ENCODE data around the gene ADGRL3.
"Not testable (repeated sequence)": the region's sequence is repeated elsewhere in the genome, so short reads cannot be mapped to it uniquely, and the experiment has no call there.

The ADGRL3 gene

GRCh38 chr4:61571761-61572559, 371.8 kb downstream of the ADGRL3 start:
- DNase-seq, result no peak

DNA sequence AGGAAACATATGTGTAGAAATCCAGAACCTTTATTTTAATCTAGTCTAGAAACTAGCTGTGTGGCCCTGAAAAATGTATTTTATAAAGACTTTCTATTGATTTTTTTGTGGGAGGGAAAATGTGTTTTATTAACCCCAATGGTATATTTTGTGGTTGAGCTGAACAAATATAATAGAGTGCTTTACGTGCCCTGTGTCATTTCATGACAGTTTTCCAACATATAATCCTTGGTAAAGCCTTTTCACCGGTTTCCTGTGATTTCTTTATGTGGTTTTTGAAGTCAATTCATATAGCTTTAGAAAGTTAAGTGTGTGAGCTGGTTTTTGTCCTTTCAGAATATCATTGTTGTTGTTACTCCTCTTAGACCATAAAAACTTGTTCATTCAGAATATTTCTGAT, 375.7 kb downstream of the ADGRL3 start:
- DNase-seq, result no peak

- DNase-seq, result no peak
Measured at GRCh38 chr4:61579786-61580185, 379.7 kb downstream of the ADGRL3 start.

GRCh38 chr4:61580721-61581377, 380.7 kb downstream of the ADGRL3 start:
- DNase-seq, result no peak

- no peak for DNase-seq
Measured at GRCh38 chr4:61583696-61584095, 383.6 kb downstream of the ADGRL3 start.

DNA sequence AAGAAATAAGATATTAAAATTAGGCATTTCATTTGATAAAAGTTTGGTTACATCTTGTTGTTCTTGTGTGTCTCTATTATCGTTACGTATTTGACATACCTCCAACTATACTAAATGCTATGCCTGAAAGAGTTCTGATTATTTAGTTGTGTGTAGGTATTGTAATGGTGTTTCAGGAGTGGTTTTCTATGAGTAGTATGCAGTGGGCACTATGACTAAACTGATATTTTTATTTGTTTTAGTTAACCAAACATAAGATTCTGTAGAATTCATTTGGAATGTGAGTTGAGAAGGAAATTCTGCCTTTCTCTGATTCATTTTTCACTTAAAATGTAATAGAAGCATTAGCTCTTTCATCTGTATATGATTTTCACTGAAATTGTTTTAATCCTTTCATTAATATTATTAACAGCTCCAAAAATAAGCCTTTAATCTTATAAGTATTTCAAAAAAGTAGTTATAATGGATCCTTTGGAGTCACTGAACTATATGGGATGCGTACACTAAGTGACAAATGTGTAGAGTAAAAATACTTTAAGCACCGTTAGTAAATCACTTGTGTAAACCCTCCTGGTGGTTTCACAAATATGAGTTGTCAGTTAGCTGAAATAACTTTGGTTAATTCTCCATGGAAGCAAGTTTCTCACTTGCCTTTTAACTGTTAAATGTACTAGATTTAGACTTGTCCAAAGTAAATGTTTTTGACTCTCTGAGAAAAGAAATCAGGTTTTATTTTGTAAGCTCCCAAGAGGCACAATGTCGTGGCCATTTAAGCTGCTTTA, 388.7 kb downstream of the ADGRL3 start:
- no peak for DNase-seq

- no peak for DNase-seq
Measured at GRCh38 chr4:61590881-61591280, 390.8 kb downstream of the ADGRL3 start.

GRCh38 chr4:61596606-61597340, 396.6 kb downstream of the ADGRL3 start:
- no peak for DNase-seq

DNA sequence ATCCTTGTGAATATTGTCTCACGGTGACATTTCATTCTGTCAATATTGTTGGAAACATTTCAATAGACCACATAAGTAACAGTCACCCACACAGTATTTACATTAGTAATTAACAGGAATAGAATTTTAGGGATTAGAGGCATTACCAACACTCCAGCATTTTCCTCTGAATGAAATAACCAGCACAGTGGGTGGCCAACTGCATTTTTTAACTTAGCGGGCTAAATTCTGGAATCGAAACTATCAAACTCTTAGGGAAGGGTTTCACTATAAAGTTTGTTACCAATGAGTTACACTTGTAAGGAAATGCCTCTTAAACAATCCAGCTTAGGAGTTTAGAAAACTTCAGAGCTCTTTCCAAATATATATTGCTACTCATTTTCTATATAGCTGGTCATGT, 403.0 kb downstream of the ADGRL3 start:
- no peak for DNase-seq

DNA sequence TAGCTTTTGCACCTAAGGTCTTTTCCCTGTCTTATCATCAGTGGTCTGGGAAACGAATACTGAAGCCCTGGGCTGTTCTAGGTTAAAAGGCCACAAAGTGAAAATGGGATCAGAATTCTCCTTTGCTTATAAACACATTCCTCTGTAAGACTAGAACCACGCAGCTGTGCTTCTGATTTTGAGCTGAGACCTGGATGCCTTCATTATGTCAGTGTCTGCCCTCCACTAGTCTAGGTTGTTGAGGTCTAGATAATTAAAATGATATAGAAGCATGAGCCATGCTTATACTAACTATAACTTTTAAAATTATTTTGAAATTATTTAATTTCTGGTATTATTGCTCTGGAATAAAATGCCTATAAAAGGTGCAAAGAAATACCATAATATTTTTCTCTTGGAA, 403.9 kb downstream of the ADGRL3 start:
- no peak for DNase-seq

GRCh38 chr4:61605984-61606383, 405.9 kb downstream of the ADGRL3 start:
- DNase-seq, result no peak

DNA sequence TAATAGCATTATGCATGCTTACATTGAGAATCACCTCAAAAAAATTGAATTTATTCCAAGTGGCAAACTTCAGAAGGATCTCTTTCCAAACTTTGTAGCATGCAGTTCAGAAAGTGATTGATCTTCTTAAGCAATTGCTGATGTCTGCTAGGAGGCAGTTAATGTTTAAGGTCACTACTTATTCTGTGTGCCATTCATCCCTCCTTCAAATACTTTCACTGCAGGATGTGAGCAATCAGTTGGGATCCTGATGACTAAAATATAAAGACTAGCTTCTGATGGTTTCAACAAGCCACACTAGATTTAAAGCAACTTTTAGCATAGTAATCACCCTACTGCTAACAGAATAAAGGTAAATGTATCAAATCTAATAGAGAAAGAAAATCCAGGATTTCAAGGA, 414.1 kb downstream of the ADGRL3 start:
- DNase-seq, result no peak

- DNase-seq, result no peak
Measured at GRCh38 chr4:61619528-61619927, 419.4 kb downstream of the ADGRL3 start.

DNA sequence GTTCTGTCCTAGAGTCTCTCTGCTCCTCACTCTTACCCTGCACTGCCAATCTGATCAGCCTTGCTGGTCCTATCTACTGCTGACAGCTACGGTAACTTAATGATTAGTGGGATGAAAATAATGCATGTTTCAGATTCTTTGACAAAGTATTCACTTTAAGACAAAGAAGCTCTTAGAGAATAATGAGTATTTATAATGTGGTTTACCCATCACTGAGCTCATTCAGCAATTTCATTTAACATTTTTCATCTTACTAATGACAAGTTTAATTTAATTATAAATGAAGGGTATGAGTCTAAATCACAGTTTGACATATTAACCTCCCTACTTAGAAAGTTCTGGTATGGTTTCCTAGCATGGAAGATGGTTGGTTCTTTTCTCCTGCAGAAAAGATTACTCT, 428.2 kb downstream of the ADGRL3 start:
- DNase-seq, result no peak

DNA sequence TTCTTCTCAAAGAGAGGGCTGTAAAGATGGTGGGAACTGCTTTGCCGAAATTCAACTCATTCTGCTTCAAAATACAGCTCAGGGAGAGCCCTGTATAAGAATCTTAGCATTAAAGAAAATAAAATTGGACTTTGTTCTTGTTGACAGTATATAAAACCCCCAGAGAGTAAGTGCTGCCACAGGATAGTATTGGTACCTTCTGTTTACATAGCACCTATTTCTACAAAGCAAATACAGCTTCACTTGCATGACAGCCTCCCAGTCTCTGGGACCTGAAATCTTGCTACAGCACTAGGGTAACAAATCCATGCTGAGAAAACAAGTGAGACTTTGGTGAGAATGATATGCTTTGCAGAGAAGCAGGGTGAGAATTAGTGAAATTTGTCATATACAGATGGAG, 428.6 kb downstream of the ADGRL3 start:
- DNase-seq, result no peak

GRCh38 chr4:61630548-61630947, 430.4 kb downstream of the ADGRL3 start:
- DNase-seq, result no peak

GRCh38 chr4:61638591-61638990, 438.5 kb downstream of the ADGRL3 start:
- DNase-seq, result no peak

GRCh38 chr4:61646746-61647350, 446.7 kb downstream of the ADGRL3 start:
- not testable (repeated sequence) for DNase-seq

DNA sequence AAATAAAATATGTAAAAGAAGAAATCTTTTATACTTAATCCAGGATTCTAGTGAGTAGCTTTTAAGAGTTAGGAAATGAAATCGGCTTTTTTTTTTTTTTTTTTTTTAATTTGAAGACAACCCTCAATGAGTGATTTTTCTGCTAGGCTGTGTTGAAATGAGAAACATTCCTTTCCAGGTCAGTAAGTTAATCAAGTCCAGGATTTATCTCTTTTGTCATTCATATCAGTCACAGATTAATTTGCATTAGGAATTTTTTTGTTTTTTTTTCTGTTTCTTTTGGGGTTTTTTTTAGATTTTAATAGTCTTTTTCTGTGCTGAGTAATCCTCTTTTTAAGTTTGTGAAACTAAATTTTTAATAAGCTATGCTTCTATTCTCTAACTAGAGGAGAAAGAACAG, 448.1 kb downstream of the ADGRL3 start:
- DNase-seq, result no peak

- no peak for DNase-seq
Measured at GRCh38 chr4:61657016-61657415, 456.9 kb downstream of the ADGRL3 start.

- no peak for DNase-seq
Measured at GRCh38 chr4:61661960-61662359, 461.8 kb downstream of the ADGRL3 start.

DNA sequence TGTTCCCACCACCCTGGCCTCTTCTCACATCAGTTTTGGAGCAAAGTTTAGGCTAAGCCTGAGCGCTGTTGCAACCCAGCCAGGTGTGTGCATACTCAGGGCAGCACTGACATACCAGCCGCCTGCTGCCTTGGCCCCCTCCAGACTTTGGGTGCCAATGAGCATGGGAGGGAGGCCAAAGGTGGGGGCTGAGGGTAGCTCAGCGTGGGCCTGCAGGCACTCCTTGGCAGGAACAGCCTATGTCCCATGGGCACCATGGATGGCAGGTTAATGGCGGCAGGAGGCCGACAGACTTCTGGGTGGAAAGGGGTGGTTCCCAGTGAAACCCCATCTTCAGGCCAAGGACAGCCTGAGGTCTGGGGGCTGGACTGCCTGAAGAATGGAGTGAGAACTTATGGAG, 462.2 kb downstream of the ADGRL3 start:
- DNase-seq, result no peak

DNA sequence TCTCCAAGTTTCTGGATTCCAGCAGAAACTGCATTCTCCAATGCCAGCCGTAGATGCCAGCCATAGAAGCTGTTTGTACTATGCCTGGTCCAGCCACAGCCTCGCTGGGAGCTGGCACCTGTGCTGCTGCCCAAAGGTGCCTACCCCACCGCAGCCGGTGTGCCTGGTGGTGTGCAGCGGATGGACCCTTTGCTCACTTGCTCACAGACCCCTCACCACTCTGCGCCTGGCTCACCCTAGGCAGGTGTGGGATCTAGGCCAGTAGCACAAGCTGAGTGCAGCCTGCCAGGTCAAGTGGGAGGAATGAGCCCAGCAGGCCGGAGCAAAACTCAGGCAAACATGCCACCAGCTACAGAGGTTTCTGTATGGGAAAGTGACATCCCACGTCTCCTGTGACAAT, 463.2 kb downstream of the ADGRL3 start:
- no peak for DNase-seq
